H9 (cell line): ENCODE results near the gene TIPIN. TPM values are rescaled to one million over a fixed set of nuclear protein-coding genes. Genes with fewer than 3 reads are reported as not detected.
A peak's percentile ranks its signal among the peaks of the same experiment; 100 is the strongest.

Experiments used
- DNase-seq: peaks from one replicate; pipeline ENCODE4 v3.0.0-alpha.2; 2017
- H2AFZ ChIP-seq: one replicate; pipeline ENCODE4 v1.6.1; 2013; ENCODE audit warnings: mild to moderate bottlenecking, low read length, control low read depth, moderate library complexity
- H2AK5ac ChIP-seq: 2 replicates; pipeline ENCODE4 v1.6.1; 2013; ENCODE audit warnings: low read length, control low read depth, mixed read lengths; ENCODE audit not compliant: insufficient read length
- H2BK120ac ChIP-seq: one replicate; pipeline ENCODE4 v1.6.1; 2013; ENCODE audit warnings: low read depth, mild to moderate bottlenecking, low read length, control low read depth, inconsistent platforms; ENCODE audit not compliant: poor library complexity, severe bottlenecking
- H2BK12ac ChIP-seq: 2 replicates; pipeline ENCODE4 v1.6.1; 2013; ENCODE audit warnings: low read length, control low read depth, mixed read lengths, low read depth; ENCODE audit not compliant: insufficient read length
- H2BK15ac ChIP-seq: 2 replicates; pipeline ENCODE4 v1.6.1; 2013; ENCODE audit warnings: low read depth, low read length, control low read depth
- H2BK20ac ChIP-seq: one replicate; pipeline ENCODE4 v1.6.1; 2013; ENCODE audit warnings: low read depth, mild to moderate bottlenecking, low read length, control low read depth, inconsistent platforms; ENCODE audit not compliant: poor library complexity, severe bottlenecking
- H2BK5ac ChIP-seq: 2 replicates; pipeline ENCODE4 v1.6.1; 2013; ENCODE audit warnings: low read length, control low read depth, mixed read lengths; ENCODE audit not compliant: insufficient read length
- H3K14ac ChIP-seq: 2 replicates; pipeline ENCODE4 v1.6.1; 2013; ENCODE audit warnings: low read length, control low read depth; ENCODE audit not compliant: insufficient read depth
- H3K18ac ChIP-seq: 2 replicates; pipeline ENCODE4 v1.6.1; 2013; ENCODE audit warnings: low read depth, mild to moderate bottlenecking, mixed read lengths, low read length, control low read depth; ENCODE audit not compliant: insufficient read length
- H3K23ac ChIP-seq: 2 replicates; pipeline ENCODE4 v1.6.1; 2013; ENCODE audit warnings: low read length, control low read depth, mixed read lengths, low read depth; ENCODE audit not compliant: insufficient read length
- H3K23me2 ChIP-seq: 2 replicates; pipeline ENCODE4 v1.6.1; 2013; ENCODE audit warnings: low read depth, mild to moderate bottlenecking, mixed read lengths, low read length, control low read depth; ENCODE audit not compliant: insufficient read length, poor library complexity, severe bottlenecking
- H3K27ac ChIP-seq: 2 replicates; pipeline ENCODE4 v1.5.1; 2013; ENCODE audit warnings: low read length, control low read depth, mixed read lengths, low read depth; ENCODE audit not compliant: insufficient read length
- H3K27me3 ChIP-seq: 2 replicates; pipeline ENCODE4 v1.6.1; 2013; ENCODE audit warnings: low read length, control low read depth, inconsistent platforms; ENCODE audit not compliant: insufficient read depth
- H3K4ac ChIP-seq: 2 replicates; pipeline ENCODE4 v1.6.1; 2013; ENCODE audit warnings: low read depth, mild to moderate bottlenecking, control low read depth, inconsistent platforms, low read length, moderate library complexity
- H3K4me1 ChIP-seq: 2 replicates; pipeline ENCODE4 v1.6.1; 2013; ENCODE audit warnings: low read length, control low read depth, inconsistent platforms; ENCODE audit not compliant: insufficient read depth
- H3K4me2 ChIP-seq: 2 replicates; pipeline ENCODE4 v1.6.1; 2013; ENCODE audit warnings: low read length, control low read depth, mixed read lengths; ENCODE audit not compliant: insufficient read length, insufficient read depth
- H3K56ac ChIP-seq: 2 replicates; pipeline ENCODE4 v1.6.1; 2013; ENCODE audit warnings: low read depth, mild to moderate bottlenecking, mixed read lengths, low read length, control low read depth; ENCODE audit not compliant: insufficient read length
- H3K79me1 ChIP-seq: 2 replicates; pipeline ENCODE4 v1.6.1; 2013; ENCODE audit warnings: low read depth, mild to moderate bottlenecking, moderate library complexity, low read length, control low read depth, inconsistent platforms; ENCODE audit not compliant: insufficient read depth, poor library complexity, severe bottlenecking
- H3K79me2 ChIP-seq: 2 replicates; pipeline ENCODE4 v1.6.1; 2013; ENCODE audit warnings: low read length, control low read depth, inconsistent platforms; ENCODE audit not compliant: insufficient read depth
- H3K9ac ChIP-seq: 2 replicates; pipeline ENCODE4 v1.6.1; 2013; ENCODE audit warnings: low read length, control low read depth, mixed read lengths; ENCODE audit not compliant: insufficient read length; ENCODE audit errors: extremely low read depth
- H3K9me3 ChIP-seq: one replicate; pipeline ENCODE4 v1.6.1; 2013; ENCODE audit warnings: low read depth, low read length, inconsistent platforms; ENCODE audit not compliant: control insufficient read depth
- H3T11ph ChIP-seq: one replicate; pipeline ENCODE4 v1.6.1; 2013; ENCODE audit warnings: mild to moderate bottlenecking, low read length, control low read depth, inconsistent platforms
- H4K20me1 ChIP-seq: one replicate; pipeline ENCODE4 v1.6.1; 2013; ENCODE audit not compliant: control insufficient read depth, insufficient read length, insufficient read depth
- H4K5ac ChIP-seq: 2 replicates; pipeline ENCODE4 v1.6.1; 2013; ENCODE audit warnings: low read depth, mild to moderate bottlenecking, mixed read lengths, low read length, control low read depth; ENCODE audit not compliant: insufficient read length
- H4K8ac ChIP-seq: replicated peaks from 2 replicates; pipeline ENCODE4 v1.6.1; 2013; ENCODE audit warnings: low read length, control low read depth, mixed read lengths, low read depth; ENCODE audit not compliant: insufficient read length
- H4K91ac ChIP-seq: 2 replicates; pipeline ENCODE4 v1.6.1; 2013; ENCODE audit warnings: low read depth, mild to moderate bottlenecking, moderate library complexity, mixed read lengths, low read length, control low read depth; ENCODE audit not compliant: insufficient read length
- H3K27ac Mint-ChIP-seq, 3 experiments: 2 replicates in 2 of 3; 3 replicates in 1 of 3; pipeline ENCODE4 v1.8.0; 2020 to 2021; ENCODE audit warnings: mixed read lengths in 3 of 3, mild to moderate bottlenecking in 1 of 3, moderate library complexity in 1 of 3
- H3K27me3 Mint-ChIP-seq: 2 replicates; pipeline ENCODE4 v1.8.0; 2021; ENCODE audit warnings: low read depth, mild to moderate bottlenecking, moderate library complexity, mixed read lengths
- H3K36me3 Mint-ChIP-seq, 3 experiments: 2 replicates in 2 of 3; 3 replicates in 1 of 3; pipeline ENCODE4 v1.8.0; 2020 to 2021; ENCODE audit warnings: low read depth in 3 of 3, mixed read lengths in 3 of 3; ENCODE audit not compliant: insufficient read depth in 1 of 3
- H3K4me1 Mint-ChIP-seq, 2 experiments: 2 replicates each; pipeline ENCODE4 v1.8.0; 2020; ENCODE audit warnings: mixed read lengths in 2 of 2
- H3K4me3 Mint-ChIP-seq, 2 experiments: 2 replicates in 1 of 2; 3 replicates in 1 of 2; pipeline ENCODE4 v1.8.0; 2020 to 2021; ENCODE audit warnings: mild to moderate bottlenecking in 2 of 2, mixed read lengths in 2 of 2, moderate library complexity in 1 of 2
- H3K9me3 Mint-ChIP-seq, 2 experiments: 2 replicates in 1 of 2; 3 replicates in 1 of 2; pipeline ENCODE4 v1.8.0; 2020; ENCODE audit warnings: mild to moderate bottlenecking in 2 of 2, mixed read lengths in 2 of 2, moderate library complexity in 1 of 2
- CTCF ChIP-seq: fragments of 200-600 bp; sonication (generic); conservative IDR thresholded peaks from 3 replicates; pipeline ENCODE4 v1.8.0; 2021; ENCODE audit warnings: antibody characterized with exemption, mild to moderate bottlenecking
- WGBS: extraction: QIAGEN DNeasy Blood & Tissue Kit; methylation state at CpG from one replicate; pipeline ENCODE4 v1.1.7; 2013; ENCODE audit warnings: missing lambda C conversion rate, low lambda C conversion rate, mixed read lengths; ENCODE audit not compliant: insufficient read length; ENCODE audit errors: extremely low coverage; 5-methylcytosine and 5-hydroxymethylcytosine counted together
- total RNA-seq: library from RNA; stranded (reverse); gene quantifications from 2 replicates; pipeline ENCODE4 v1.2.1, GENCODE V29; 2021

The TIPIN gene
- total RNA-seq, 1 experiment from 2014 or later: 26.9 TPM

GRCh38 chr15:66302489-66303278, 53.8 kb downstream of the TIPIN start:
- Histone ChIP-seq H3K18ac (no peak overlapping the region), H3K27me3 (no peaks in the 10 kb centered on the region), H3K23ac (no peak overlapping the region), H3K14ac (no peak overlapping the region), H3K79me1 (no peaks in the 10 kb centered on the region), H2BK5ac (no peak overlapping the region), H3K4me1 (no peaks in the 10 kb centered on the region), H2BK15ac (no peak overlapping the region), H2AFZ (no peak overlapping the region), H3K9me3 (no peaks in the 10 kb centered on the region), H4K20me1 (no peaks in the 10 kb centered on the region), H2BK120ac (no peak overlapping the region), H4K91ac (no peak overlapping the region), H3K4me2 (no peak overlapping the region), H2BK20ac (no peak overlapping the region), H2BK12ac (no peak overlapping the region), H4K8ac (no peak overlapping the region), H3K56ac (no peak overlapping the region), H3K9ac (no peak overlapping the region), H3K27ac (no peak overlapping the region), H2AK5ac (no peak overlapping the region), H3K23me2 (no peaks in the 10 kb centered on the region), H4K5ac (no peak overlapping the region), H3T11ph (no peak overlapping the region), H3K4ac (no peak overlapping the region), H3K79me2 (no peaks in the 10 kb centered on the region)
- H3K9me3 Mint-ChIP-seq: no peaks in the 10 kb centered on the region
- peak overlapping the region in 1 of 3 experiments; percentile 9; a peak in 3 of 7 replicates for H3K27ac Mint-ChIP-seq
- no peak overlapping the region for H3K4me3 Mint-ChIP-seq
- no peaks in the 10 kb centered on the region for H3K27me3 Mint-ChIP-seq
- DNase-seq: no peak
- no CpG with 5 or more reads among the region's 5 CpGs for WGBS
- peaks cover 5 to 9% of the 10 kb centered on the region in 2 experiments for H3K4me1 Mint-ChIP-seq
- no peak for TF ChIP-seq CTCF
- H3K36me3 Mint-ChIP-seq: peaks cover 6 to 32% (median 13%) of the 10 kb centered on the region in 3 experiments; a peak in 5 of 7 replicates
